ENCODE data around the gene C1QBP.
A peak's percentile ranks its signal among the peaks of the same experiment; 100 is the strongest.

Gene C1QBP, protein sequence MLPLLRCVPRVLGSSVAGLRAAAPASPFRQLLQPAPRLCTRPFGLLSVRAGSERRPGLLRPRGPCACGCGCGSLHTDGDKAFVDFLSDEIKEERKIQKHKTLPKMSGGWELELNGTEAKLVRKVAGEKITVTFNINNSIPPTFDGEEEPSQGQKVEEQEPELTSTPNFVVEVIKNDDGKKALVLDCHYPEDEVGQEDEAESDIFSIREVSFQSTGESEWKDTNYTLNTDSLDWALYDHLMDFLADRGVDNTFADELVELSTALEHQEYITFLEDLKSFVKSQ

GRCh38 chr17:5438716-5439445 is at the start of gene C1QBP:
Gene C1QBP (minus strand): TSS chr17:5439155. CDS start chr17:5439073, 82 bp downstream.
- H3K4me3 ChIP-seq (ENCODE audit: low read length), result peak within 1 kb of the TSS; percentile 83
- DNase-seq (ENCODE audit: low read depth), result peak; percentile 89
- TF ChIP-seq, protein P1, sequence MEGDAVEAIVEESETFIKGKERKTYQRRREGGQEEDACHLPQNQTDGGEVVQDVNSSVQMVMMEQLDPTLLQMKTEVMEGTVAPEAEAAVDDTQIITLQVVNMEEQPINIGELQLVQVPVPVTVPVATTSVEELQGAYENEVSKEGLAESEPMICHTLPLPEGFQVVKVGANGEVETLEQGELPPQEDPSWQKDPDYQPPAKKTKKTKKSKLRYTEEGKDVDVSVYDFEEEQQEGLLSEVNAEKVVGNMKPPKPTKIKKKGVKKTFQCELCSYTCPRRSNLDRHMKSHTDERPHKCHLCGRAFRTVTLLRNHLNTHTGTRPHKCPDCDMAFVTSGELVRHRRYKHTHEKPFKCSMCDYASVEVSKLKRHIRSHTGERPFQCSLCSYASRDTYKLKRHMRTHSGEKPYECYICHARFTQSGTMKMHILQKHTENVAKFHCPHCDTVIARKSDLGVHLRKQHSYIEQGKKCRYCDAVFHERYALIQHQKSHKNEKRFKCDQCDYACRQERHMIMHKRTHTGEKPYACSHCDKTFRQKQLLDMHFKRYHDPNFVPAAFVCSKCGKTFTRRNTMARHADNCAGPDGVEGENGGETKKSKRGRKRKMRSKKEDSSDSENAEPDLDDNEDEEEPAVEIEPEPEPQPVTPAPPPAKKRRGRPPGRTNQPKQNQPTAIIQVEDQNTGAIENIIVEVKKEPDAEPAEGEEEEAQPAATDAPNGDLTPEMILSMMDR (conservative IDR thresholded peaks at IDR 0.05; ENCODE audit: low read length), result peak; percentile 83

DNA sequence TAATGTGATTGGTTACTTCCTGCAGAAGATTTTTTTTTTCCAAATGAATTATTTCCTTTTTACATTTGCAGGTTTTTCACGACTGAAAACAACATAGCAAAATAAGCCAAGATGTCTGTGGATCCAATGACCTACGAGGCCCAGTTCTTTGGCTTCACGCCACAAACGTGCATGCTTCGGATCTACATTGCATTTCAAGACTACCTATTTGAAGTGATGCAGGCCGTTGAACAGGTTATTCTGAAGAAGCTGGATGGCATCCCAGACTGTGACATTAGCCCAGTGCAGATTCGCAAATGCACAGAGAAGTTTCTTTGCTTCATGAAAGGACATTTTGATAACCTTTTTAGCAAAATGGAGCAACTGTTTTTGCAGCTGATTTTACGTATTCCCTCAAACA is 49.8 kb upstream of the C1QBP start:
- TF ChIP-seq, protein P1 (conservative IDR thresholded peaks at IDR 0.05; ENCODE audit: low read length), result no peak
- DNase-seq (ENCODE audit: low read depth), result no peak
- H3K4me3 ChIP-seq (ENCODE audit: low read length), result no peak overlapping the region

DNA sequence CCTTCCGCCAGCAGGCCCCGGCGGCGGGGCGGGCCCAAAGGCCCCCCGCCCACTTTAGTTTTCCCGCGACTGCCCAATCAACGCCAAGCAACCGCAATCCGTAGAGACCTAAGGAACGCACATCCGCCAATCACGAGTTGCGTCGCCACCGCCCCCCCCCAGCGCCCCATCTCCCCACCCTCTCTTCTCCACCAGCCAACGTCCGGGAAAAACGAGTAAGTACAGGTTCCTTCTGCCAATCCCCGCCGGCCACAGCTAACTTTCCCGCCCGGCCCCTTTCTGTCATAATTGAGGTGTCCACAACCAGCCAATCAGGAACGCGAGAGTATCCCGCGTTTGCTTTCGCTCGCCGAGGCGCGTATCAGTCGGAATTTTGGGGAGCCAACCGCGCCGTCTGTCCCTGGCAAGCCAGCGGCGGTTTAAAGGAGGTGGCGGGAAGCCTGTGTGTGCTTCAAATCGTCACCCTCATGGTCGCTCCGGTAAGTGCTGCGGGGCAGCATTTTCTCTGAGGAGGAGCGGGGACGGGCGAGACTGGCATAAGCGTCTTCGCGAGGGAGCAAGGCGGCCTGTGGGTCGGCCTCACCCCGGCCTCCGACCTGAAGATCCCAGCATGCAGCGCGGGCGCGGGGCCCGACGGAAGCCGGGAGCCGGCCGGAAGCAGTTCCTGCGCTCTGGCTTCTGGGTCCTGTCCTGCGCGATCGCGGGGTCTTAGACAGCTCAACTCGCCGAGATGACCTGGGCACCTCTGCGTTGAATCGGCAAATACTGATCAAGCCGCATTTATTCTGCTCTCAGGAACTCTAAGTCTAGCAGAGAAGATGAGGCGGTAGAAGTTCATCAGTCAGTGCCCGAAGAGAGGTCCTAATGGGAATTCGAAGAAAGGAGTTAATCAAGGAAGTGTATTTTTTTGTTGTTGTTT is 47.5 kb upstream of the C1QBP start, which contains the start of gene MIS12:
Gene MIS12 (plus strand): TSS at position 361 of the 919 bp plus-strand sequence. CDS start 2,297 bp downstream, outside the sequence.
- TF ChIP-seq, protein P1 (conservative IDR thresholded peaks at IDR 0.05; ENCODE audit: low read length), result no peak

DNA sequence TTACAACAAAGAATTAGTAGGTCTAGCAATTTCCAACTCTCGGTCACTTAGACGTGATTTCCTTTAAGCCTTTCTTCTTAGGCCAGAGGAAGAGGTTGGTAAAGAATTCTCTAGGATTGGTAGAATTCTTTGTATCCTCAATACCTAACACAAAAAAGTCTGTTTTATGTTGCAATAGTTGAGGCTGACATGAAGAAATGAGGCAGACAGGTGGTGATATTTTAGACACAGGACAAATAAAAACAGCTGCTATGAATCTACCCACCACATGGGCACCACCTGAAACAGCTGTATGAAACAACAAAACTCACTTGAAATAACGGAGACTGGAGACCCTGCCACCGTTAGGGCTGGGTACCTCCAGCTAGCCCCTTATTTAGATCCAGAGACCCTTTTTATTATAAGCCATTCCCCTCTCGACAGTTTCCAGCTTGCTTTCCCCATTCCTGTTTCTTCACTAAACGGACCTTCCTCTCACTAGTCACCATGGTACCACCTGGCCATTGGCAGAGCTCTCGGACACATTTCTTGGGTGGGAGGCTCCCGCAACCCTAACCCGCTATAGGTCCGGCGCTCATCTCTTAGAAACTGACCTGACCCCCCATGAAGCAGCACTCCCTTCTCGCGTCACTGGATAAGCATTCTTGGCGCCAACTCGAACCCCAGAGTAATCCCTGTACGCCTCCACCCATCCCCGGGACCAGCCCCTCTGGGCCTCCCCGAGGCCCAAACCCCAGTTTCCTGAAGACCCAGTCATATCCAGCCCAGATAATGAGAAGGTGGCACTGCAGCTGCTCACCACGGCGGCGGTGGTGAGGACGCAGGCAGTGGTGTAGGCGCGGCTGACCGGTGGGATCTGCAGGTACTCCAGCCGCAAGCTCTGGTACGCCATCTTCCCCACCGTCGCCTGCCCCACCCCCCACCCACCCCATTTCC is 46.6 kb upstream of the C1QBP start, which contains the start of gene DERL2:
Gene DERL2 (minus strand): TSS at position 909 of the 936 bp plus-strand sequence. CDS start 17 bp downstream, at position 892.
- TF ChIP-seq, protein P1 (conservative IDR thresholded peaks at IDR 0.05; ENCODE audit: low read length), result no peak; the same call in 1 of the 2 replicates
- DNase-seq (ENCODE audit: low read depth), result peak; percentile 35
- peak within 1 kb of the TSS; percentile 79 for H3K4me3 ChIP-seq (ENCODE audit: low read length)

More for the DNA sequence above, 47.5 kb upstream of the C1QBP start, which contains the start of gene MIS12:
- peak; percentile 100 for DNase-seq (ENCODE audit: low read depth)
- peak within 1 kb of the TSS; percentile 79 for H3K4me3 ChIP-seq (ENCODE audit: low read length)

DNA sequence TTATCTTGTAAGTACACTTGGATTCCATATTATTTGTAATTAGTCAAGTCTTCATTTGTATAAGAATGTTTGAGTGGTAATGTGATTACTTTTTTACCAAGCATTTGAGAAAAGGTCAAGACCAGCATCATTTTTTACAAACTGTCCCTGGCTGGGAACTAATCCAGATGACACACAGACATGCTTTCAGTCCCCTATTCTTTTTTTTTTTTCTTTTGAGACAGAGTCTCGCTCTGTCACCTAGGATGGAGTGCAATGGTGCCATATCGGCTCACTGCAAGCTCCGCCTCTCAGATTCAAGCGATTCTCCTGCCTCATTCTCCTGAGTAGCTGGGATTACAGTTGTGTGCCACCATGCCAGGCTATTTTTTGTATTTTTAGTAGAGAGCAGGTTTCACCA is 42.5 kb upstream of the C1QBP start:
- H3K4me3 ChIP-seq (ENCODE audit: low read length), result no peak overlapping the region
- TF ChIP-seq, protein P1 (conservative IDR thresholded peaks at IDR 0.05; ENCODE audit: low read length), result no peak
- no peak for DNase-seq (ENCODE audit: low read depth)

DNA sequence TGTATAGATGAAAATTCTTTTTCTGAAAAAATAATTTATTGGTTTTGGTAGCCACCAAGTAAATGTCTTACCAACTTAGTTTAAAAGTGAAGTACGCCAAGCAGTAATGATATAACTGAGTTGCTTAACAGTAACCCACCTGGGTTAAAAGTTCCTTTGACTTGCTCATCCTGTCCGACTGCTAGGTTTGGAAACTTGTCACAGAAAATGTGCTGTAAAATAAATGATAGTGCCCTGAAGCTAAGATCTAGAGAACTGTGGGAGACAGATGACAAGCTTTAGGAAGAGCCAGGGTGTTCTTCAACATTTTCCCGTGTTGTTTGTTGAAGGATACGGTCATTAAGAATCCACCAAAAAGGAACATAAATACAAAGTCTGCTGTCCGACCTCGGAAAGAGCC is 42.0 kb upstream of the C1QBP start:
- no peak overlapping the region for H3K4me3 ChIP-seq (ENCODE audit: low read length)
- TF ChIP-seq, protein P1 (conservative IDR thresholded peaks at IDR 0.05; ENCODE audit: low read length), result no peak; the same call in 1 of the 2 replicates
- no peak for DNase-seq (ENCODE audit: low read depth)
